ENCODE results near the gene ATP11C.
"Not testable (repeated sequence)": the region's sequence is repeated elsewhere in the genome, so short reads cannot be mapped to it uniquely, and the experiment has no call there.

Gene ATP11C

GRCh38 chrX:139877710-139878414, 55.0 kb downstream of the ATP11C start:
- DNase-seq (ENCODE audit: low spot score): no peak
- in situ Hi-C loops (cut with MboI; ENCODE audit: low sequenced_read_pairs, unreplicated experiment): no loop called here
- TF ChIP-seq, protein P1, sequence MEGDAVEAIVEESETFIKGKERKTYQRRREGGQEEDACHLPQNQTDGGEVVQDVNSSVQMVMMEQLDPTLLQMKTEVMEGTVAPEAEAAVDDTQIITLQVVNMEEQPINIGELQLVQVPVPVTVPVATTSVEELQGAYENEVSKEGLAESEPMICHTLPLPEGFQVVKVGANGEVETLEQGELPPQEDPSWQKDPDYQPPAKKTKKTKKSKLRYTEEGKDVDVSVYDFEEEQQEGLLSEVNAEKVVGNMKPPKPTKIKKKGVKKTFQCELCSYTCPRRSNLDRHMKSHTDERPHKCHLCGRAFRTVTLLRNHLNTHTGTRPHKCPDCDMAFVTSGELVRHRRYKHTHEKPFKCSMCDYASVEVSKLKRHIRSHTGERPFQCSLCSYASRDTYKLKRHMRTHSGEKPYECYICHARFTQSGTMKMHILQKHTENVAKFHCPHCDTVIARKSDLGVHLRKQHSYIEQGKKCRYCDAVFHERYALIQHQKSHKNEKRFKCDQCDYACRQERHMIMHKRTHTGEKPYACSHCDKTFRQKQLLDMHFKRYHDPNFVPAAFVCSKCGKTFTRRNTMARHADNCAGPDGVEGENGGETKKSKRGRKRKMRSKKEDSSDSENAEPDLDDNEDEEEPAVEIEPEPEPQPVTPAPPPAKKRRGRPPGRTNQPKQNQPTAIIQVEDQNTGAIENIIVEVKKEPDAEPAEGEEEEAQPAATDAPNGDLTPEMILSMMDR (IDR thresholded peaks at IDR 0.05; ENCODE audit: borderline replicate concordance, control extremely low read depth, extremely low read depth, insufficient read depth, missing control alignments): no peak

GRCh38 chrX:139875841-139876240, 57.0 kb downstream of the ATP11C start:
- in situ Hi-C loops (cut with MboI; ENCODE audit: low sequenced_read_pairs, unreplicated experiment): no loop called here
- DNase-seq (ENCODE audit: low spot score): no peak
- TF ChIP-seq, protein P1 (IDR thresholded peaks at IDR 0.05; ENCODE audit: borderline replicate concordance, control extremely low read depth, extremely low read depth, insufficient read depth, missing control alignments): no peak

GRCh38 chrX:139869796-139870195, 63.1 kb downstream of the ATP11C start:
- TF ChIP-seq, protein P1 (IDR thresholded peaks at IDR 0.05; ENCODE audit: borderline replicate concordance, control extremely low read depth, extremely low read depth, insufficient read depth, missing control alignments): no peak
- in situ Hi-C loops (cut with MboI; ENCODE audit: low sequenced_read_pairs, unreplicated experiment): no loop called here
- no peak for DNase-seq (ENCODE audit: low spot score)

DNA sequence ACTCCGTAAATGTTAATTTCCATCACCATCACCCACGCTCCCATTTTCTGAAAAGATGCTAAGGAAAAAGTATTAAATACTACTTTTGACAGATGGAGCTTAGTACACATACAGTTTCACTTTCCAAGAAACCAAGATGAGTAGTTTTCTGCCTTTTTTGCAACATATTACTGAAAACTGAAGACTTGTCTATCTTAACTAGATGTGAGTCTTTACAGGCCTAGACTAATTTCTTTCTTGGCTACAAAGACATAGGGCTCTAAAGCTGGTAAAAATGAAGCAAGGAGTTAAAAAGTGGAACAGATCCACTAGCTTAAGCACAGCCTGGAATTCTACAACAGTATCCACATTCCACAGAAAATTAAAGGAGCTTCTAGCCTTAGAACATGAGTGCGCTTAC, 68.2 kb downstream of the ATP11C start:
- TF ChIP-seq, protein P1 (IDR thresholded peaks at IDR 0.05; ENCODE audit: borderline replicate concordance, control extremely low read depth, extremely low read depth, insufficient read depth, missing control alignments): no peak
- in situ Hi-C loops (cut with MboI; ENCODE audit: low sequenced_read_pairs, unreplicated experiment): no loop called here
- no peak for DNase-seq (ENCODE audit: low spot score)

DNA sequence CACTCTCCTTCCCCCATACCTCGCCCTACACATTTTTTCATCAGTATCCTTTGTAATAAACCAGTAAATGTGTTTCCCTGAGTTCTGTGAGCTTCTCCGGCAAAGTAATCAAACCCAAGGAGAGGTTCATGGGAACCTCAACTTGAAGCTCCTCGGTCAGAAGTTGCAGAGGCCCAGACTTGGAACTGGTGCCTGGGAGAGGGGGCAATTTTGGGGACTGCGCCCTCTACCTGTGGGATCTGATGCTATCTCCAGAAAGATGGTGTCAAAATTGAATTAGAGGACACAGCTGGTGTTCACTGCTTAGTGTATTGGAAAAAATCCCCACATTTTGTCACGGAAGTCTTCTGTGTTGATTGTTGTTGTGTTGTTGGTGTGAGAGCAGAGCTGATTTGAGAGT, 70.6 kb downstream of the ATP11C start:
- no peak for DNase-seq (ENCODE audit: low spot score)
- TF ChIP-seq, protein P1 (IDR thresholded peaks at IDR 0.05; ENCODE audit: borderline replicate concordance, control extremely low read depth, extremely low read depth, insufficient read depth, missing control alignments): no peak
- in situ Hi-C loops (cut with MboI; ENCODE audit: low sequenced_read_pairs, unreplicated experiment): no loop called here

DNA sequence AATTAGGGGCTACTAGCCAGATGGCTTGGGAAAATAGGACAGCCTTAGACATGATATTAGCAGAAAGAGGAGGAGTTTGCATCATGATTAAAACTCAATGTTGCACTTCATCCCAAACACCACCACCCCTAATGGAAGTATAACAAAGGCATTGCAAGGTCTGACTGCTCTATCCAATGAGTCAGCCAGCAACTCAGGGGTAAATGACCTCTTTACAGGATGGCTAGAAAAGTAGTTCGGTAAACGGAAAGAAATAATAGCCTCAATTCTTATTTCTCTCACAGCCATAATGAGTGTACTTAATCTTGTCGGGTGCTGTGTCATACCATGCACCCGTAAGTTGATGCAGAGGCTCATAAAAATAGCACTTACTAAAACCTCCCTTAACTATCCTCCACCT, 76.0 kb downstream of the ATP11C start:
- in situ Hi-C loops (cut with MboI; ENCODE audit: low sequenced_read_pairs, unreplicated experiment); DNase-seq (ENCODE audit: low spot score): not testable (repeated sequence)

DNA sequence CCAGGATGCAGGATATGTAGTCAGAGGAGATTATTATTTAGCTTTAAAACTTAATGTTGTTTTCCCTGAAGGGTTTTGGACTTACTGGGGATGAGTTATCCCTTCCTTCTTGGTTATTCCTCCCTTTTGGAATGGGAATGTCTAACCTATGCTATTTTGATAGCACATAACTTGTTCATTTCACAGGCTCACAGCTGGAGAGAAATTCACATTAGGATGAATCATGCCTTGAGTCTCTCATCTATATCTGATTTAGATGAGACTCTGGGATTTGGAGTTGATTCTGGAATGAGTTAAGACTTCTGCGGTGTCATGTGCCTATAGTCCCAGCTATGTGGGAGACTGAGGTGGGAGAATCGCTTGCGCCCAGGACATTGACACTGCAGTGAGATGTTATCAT, 81.1 kb downstream of the ATP11C start:
- in situ Hi-C loops (cut with MboI; ENCODE audit: low sequenced_read_pairs, unreplicated experiment): no loop called here
- DNase-seq (ENCODE audit: low spot score): no peak
- TF ChIP-seq, protein P1 (IDR thresholded peaks at IDR 0.05; ENCODE audit: borderline replicate concordance, control extremely low read depth, extremely low read depth, insufficient read depth, missing control alignments): no peak
